OCI-LY3 (cell line): ENCODE data around the gene PRM3.

Experiments
- CTCF ChIP-seq: fragments of 200-600, 300-600 bp; sonication (generic); IDR thresholded peaks from 2 replicates; pipeline ENCODE4 v1.5.1; 2014; ENCODE audit warnings: antibody characterized with exemption, low read length, low read depth
- EZH2phosphoT487 ChIP-seq: fragments of 200-600 bp; shearing (Covaris generic); IDR thresholded peaks from 2 replicates; pipeline ENCODE4 v1.6.1; 2018; ENCODE audit warnings: antibody characterized with exemption, mixed run types, low read depth

- TF ChIP-seq CTCF (no peak), EZH2phosphoT487 (no peak)
These were observed 28.1 kb downstream of the PRM3 start for GRCh38 chr16:11245222-11245737.
